WTC11 (cell line): ENCODE measurements around the gene MRFAP1. TPM values are rescaled to one million over a fixed set of nuclear protein-coding genes. Genes with fewer than 3 reads are reported as not detected.

Experiments
- ATAC-seq: fragments of 200-7000 bp; cut with Tn5 transposase; 2 replicates; pipeline ENCODE4 v1.10.0; 2021; ENCODE audit warnings: mild to moderate bottlenecking, moderate library complexity
- CTCF ChIA-PET: fragments of 300-600 bp; sonication (Branson Sonifier 250); formaldehyde crosslinking; loops from one replicate; lab custom pipeline; 2021; ENCODE audit warnings: antibody characterized with exemption; lab: Charles Lee
- POLR2A ChIA-PET: fragments of 350-600 bp; sonication (Branson Sonifier 250); formaldehyde crosslinking; loops from one replicate; lab custom pipeline; 2021; ENCODE audit warnings: antibody characterized with exemption; lab: Charles Lee
- DNase-seq: peaks from one replicate; pipeline ENCODE4 v3.0.0; 2021; ENCODE audit warnings: low spot score
- H3K27ac Mint-ChIP-seq: 2 replicates; pipeline ENCODE4 v1.8.0; 2021; ENCODE audit warnings: mixed read lengths
- H3K27me3 Mint-ChIP-seq: 2 replicates; pipeline ENCODE4 v1.8.0; 2021; ENCODE audit warnings: low read depth, mild to moderate bottlenecking, moderate library complexity, mixed read lengths
- H3K36me3 Mint-ChIP-seq: 2 replicates; pipeline ENCODE4 v1.8.0; 2021; ENCODE audit warnings: mixed read lengths
- H3K4me1 Mint-ChIP-seq: 2 replicates; pipeline ENCODE4 v1.8.0; 2022; ENCODE audit warnings: mixed read lengths
- H3K4me3 Mint-ChIP-seq: 2 replicates; pipeline ENCODE4 v1.8.0; 2021; ENCODE audit warnings: mild to moderate bottlenecking, moderate library complexity, mixed read lengths
- H3K9me3 Mint-ChIP-seq: 2 replicates; pipeline ENCODE4 v1.8.0; 2021; ENCODE audit warnings: mixed read lengths
- ARID4B ChIP-seq: sonication (generic); formaldehyde crosslinking; IDR thresholded peaks from 2 replicates; pipeline ENCODE4 v1.8.0; 2023; ENCODE audit warnings: missing genetic modification reagents, mild to moderate bottlenecking, borderline replicate concordance
- ATF6 ChIP-seq: sonication (generic); formaldehyde crosslinking; IDR thresholded peaks from 2 replicates; pipeline ENCODE4 v1.8.1; 2023; ENCODE audit warnings: mild to moderate bottlenecking, missing genetic modification reagents
- ELF4 ChIP-seq: sonication (generic); formaldehyde crosslinking; IDR thresholded peaks from 2 replicates; pipeline ENCODE4 v1.8.1; 2022; ENCODE audit warnings: low read depth, mild to moderate bottlenecking, moderate library complexity, missing genetic modification reagents
- EMX1 ChIP-seq: fragments of 250-450 bp; sonication (Bioruptor Pico); IDR thresholded peaks from 2 replicates; pipeline ENCODE4 v1.8.0; 2021; ENCODE audit warnings: mild to moderate bottlenecking
- ESRRA ChIP-seq: sonication (generic); formaldehyde crosslinking; IDR thresholded peaks from 2 replicates; pipeline ENCODE4 v1.8.1; 2022; ENCODE audit warnings: mild to moderate bottlenecking, missing genetic modification reagents, borderline replicate concordance
- ETV6 ChIP-seq: sonication (generic); formaldehyde crosslinking; IDR thresholded peaks from 2 replicates; pipeline ENCODE4 v1.8.1; 2022; ENCODE audit warnings: mild to moderate bottlenecking, missing genetic modification reagents
- FOXJ3 ChIP-seq: sonication (generic); formaldehyde crosslinking; IDR thresholded peaks from 2 replicates; pipeline ENCODE4 v1.9.0; 2021; ENCODE audit warnings: missing genetic modification reagents, mild to moderate bottlenecking, borderline replicate concordance
- GTF2I ChIP-seq: fragments of 250-450 bp; sonication (Bioruptor Pico); conservative IDR thresholded peaks from 2 replicates; pipeline ENCODE4 v1.4.0; 2021; ENCODE audit warnings: mild to moderate bottlenecking
- HMGA2 ChIP-seq: fragments of 250-450 bp; sonication (Bioruptor Pico); IDR thresholded peaks from 2 replicates; pipeline ENCODE4 v1.4.0; 2021; ENCODE audit warnings: mild to moderate bottlenecking, moderate library complexity
- HMGXB4 ChIP-seq: sonication (generic); formaldehyde crosslinking; IDR thresholded peaks from 2 replicates; pipeline ENCODE4 v1.8.1; 2023; ENCODE audit warnings: mild to moderate bottlenecking, moderate library complexity, missing genetic modification reagents
- JAZF1 ChIP-seq: fragments of 250-450 bp; sonication (Bioruptor Pico); IDR thresholded peaks from 2 replicates; pipeline ENCODE4 v1.9.0; 2021; ENCODE audit warnings: moderate library complexity, mild to moderate bottlenecking, inconsistent platforms
- MAX ChIP-seq: sonication (generic); formaldehyde crosslinking; IDR thresholded peaks from 2 replicates; pipeline ENCODE4 v1.8.0; 2022; ENCODE audit warnings: mild to moderate bottlenecking, missing genetic modification reagents
- NFATC4 ChIP-seq: fragments of 250-450 bp; sonication (Bioruptor Pico); IDR thresholded peaks from 2 replicates; pipeline ENCODE4 v1.9.0; 2021; ENCODE audit warnings: mild to moderate bottlenecking
- NFE2L1 ChIP-seq: sonication (generic); formaldehyde crosslinking; IDR thresholded peaks from 2 replicates; pipeline ENCODE4 v1.8.1; 2023; ENCODE audit warnings: missing genetic modification reagents
- RORB ChIP-seq: fragments of 250-450 bp; sonication (Bioruptor Pico); IDR thresholded peaks from 2 replicates; pipeline ENCODE4 v1.9.0; 2021; ENCODE audit warnings: mild to moderate bottlenecking
- SMAD4 ChIP-seq: sonication (generic); formaldehyde crosslinking; IDR thresholded peaks from 2 replicates; pipeline ENCODE4 v1.8.0; 2022; ENCODE audit warnings: mild to moderate bottlenecking, missing genetic modification reagents
- SOX15 ChIP-seq: fragments of 250-450 bp; sonication (Bioruptor Pico); IDR thresholded peaks from 2 replicates; pipeline ENCODE4 v1.9.0; 2021; ENCODE audit warnings: mild to moderate bottlenecking
- TEAD4 ChIP-seq: sonication (generic); formaldehyde crosslinking; IDR thresholded peaks from 2 replicates; pipeline ENCODE4 v1.8.0; 2022; ENCODE audit warnings: mild to moderate bottlenecking, missing genetic modification reagents
- ZNF317 ChIP-seq: sonication (generic); formaldehyde crosslinking; IDR thresholded peaks from 2 replicates; pipeline ENCODE4 v1.8.1; 2023; ENCODE audit warnings: low read depth, mild to moderate bottlenecking, moderate library complexity, missing genetic modification reagents, borderline replicate concordance
- ZNF423 ChIP-seq: fragments of 250-450 bp; sonication (Bioruptor Pico); IDR thresholded peaks from 2 replicates; pipeline ENCODE4 v2.1.2; 2022; ENCODE audit warnings: mild to moderate bottlenecking, moderate library complexity
- total RNA-seq: library from RNA; stranded (reverse); gene quantifications from 3 replicates; pipeline ENCODE4 v1.2.3, GENCODE V29; 2021

MRFAP1 gene
- total RNA-seq, 1 experiment from 2014 or later = 319 TPM

GRCh38 chr4:6620296-6620695, 20.2 kb upstream of the MRFAP1 start:
- H3K36me3 Mint-ChIP-seq = peaks cover 5% of the 10 kb centered on the region
- ATAC-seq (no peak), DNase-seq (no peak)
- TF ChIP-seq ETV6 (no peak), JAZF1 (no peak), SMAD4 (no peak)
- H3K27ac Mint-ChIP-seq = no peak overlapping the region
- H3K4me3 Mint-ChIP-seq = no peak overlapping the region
- POLR2A ChIA-PET = no interaction called here
- CTCF ChIA-PET = interaction anchor here (0.8 to 1.2 kb wide), 2 partner anchors 37 to 60 kb away, joined by 3 read pairs; no protein-coding TSS in a partner anchor
- peaks cover 2% of the 10 kb centered on the region; the same call in 1 of the 2 replicates for H3K4me1 Mint-ChIP-seq
- peaks cover 10% of the 10 kb centered on the region for H3K9me3 Mint-ChIP-seq
- no peaks in the 10 kb centered on the region for H3K27me3 Mint-ChIP-seq

GRCh38 chr4:6620891-6621555, 19.5 kb upstream of the MRFAP1 start:
- DNase-seq (no peak), ATAC-seq (peak; percentile 46)
- H3K36me3 Mint-ChIP-seq = peaks cover 5% of the 10 kb centered on the region
- H3K9me3 Mint-ChIP-seq = peaks cover 9% of the 10 kb centered on the region
- H3K4me3 Mint-ChIP-seq = no peak overlapping the region
- H3K27ac Mint-ChIP-seq = no peak overlapping the region
- peaks cover 6% of the 10 kb centered on the region; the same call in 1 of the 2 replicates for H3K4me1 Mint-ChIP-seq
- CTCF ChIA-PET = no interaction called here
- TF ChIP-seq RORB (no peak), GTF2I (CRISPR knock-in tag) (no peak), ZNF317 (CRISPR knock-in tag) (no peak)
- POLR2A ChIA-PET = no interaction called here
- H3K27me3 Mint-ChIP-seq = no peaks in the 10 kb centered on the region

GRCh38 chr4:6621556-6621927, 18.9 kb upstream of the MRFAP1 start:
- TF ChIP-seq EMX1 (CRISPR knock-in tag) = no peak
- no peak for TF ChIP-seq HMGA2 (CRISPR knock-in tag)
- no peak for TF ChIP-seq ATF6 (CRISPR knock-in tag)
- TF ChIP-seq HMGXB4 (CRISPR knock-in tag) = no peak
- TF ChIP-seq FOXJ3 = no peak
- ATAC-seq = no peak
- no peak for DNase-seq
- H3K9me3 Mint-ChIP-seq = peaks cover 4% of the 10 kb centered on the region
- peaks cover 10% of the 10 kb centered on the region; the same call in 1 of the 2 replicates for H3K4me1 Mint-ChIP-seq
- H3K27ac Mint-ChIP-seq = no peak overlapping the region
- no peak overlapping the region for H3K4me3 Mint-ChIP-seq
- CTCF ChIA-PET = no interaction called here
- no peaks in the 10 kb centered on the region for H3K27me3 Mint-ChIP-seq
- H3K36me3 Mint-ChIP-seq = peaks cover 3% of the 10 kb centered on the region
- POLR2A ChIA-PET = no interaction called here

GRCh38 chr4:6622744-6623143, 17.7 kb upstream of the MRFAP1 start:
- no peaks in the 10 kb centered on the region; the same call in 1 of the 2 replicates for H3K36me3 Mint-ChIP-seq
- CTCF ChIA-PET = no interaction called here
- no peak for DNase-seq
- TF ChIP-seq JAZF1 (no peak), NFATC4 (CRISPR knock-in tag) (no peak), HMGA2 (CRISPR knock-in tag) (no peak), ELF4 (CRISPR knock-in tag) (no peak), MAX (CRISPR knock-in tag) (no peak), NFE2L1 (CRISPR knock-in tag) (no peak), ESRRA (no peak), SOX15 (no peak), ZNF423 (CRISPR knock-in tag) (no peak), ARID4B (CRISPR knock-in tag) (no peak), TEAD4 (no peak)

More at GRCh38 chr4:6622744-6623143, 17.7 kb upstream of the MRFAP1 start:
- H3K27ac Mint-ChIP-seq = no peak overlapping the region
- no peak overlapping the region for H3K4me3 Mint-ChIP-seq
- POLR2A ChIA-PET = interaction anchor here (1.0 kb wide), 1 partner anchor 9 kb away, joined by 4 read pairs; no protein-coding TSS in a partner anchor
- H3K9me3 Mint-ChIP-seq = no peaks in the 10 kb centered on the region
- H3K27me3 Mint-ChIP-seq = no peaks in the 10 kb centered on the region
- ATAC-seq = no peak
- peaks cover 10% of the 10 kb centered on the region; the same call in 1 of the 2 replicates for H3K4me1 Mint-ChIP-seq
